ENCODE results near the gene NDFIP2.

DNA sequence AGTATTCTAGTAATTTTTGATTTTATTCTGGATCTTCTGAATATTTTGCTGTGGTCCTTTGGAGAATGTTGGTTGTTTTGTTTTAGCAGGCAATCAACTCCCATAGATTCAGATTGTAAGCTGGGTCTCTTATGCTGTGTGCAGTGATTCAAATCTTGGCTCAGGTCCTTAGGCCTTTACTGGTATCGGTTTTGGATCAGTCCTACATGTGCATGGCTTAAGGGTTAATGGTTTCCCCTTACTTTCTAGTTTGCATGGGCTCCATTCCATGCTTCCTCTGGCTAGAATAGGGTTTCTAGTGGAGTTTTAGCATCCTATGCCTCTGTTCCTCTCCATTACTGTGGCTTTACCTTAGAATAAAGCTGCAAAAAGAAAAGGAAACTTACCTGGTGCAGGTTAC, 16.1 kb downstream of the NDFIP2 start:
- no peak for TF ChIP-seq CTCF (conservative IDR thresholded peaks at IDR 0.05; ENCODE audit: low read length)
- no peak for TF ChIP-seq EZH2phosphoT487 (IDR thresholded peaks at IDR 0.05; ENCODE audit: borderline replicate concordance)

All from Loucy (cell line).